GM12878 (cell line): ENCODE measurements around the gene FAM210A. TPM values are rescaled to one million over a fixed set of nuclear protein-coding genes. Genes with fewer than 3 reads are reported as not detected.

Experiments used
- ATAC-seq: fragments of 200-7000 bp; cut with Tn5 transposase; 3 replicates; pipeline ENCODE4 v1.9.1; 2020; ENCODE audit warnings: mild to moderate bottlenecking, moderate library complexity
- BruUV-seq: library from RNA; stranded (reverse); fragments of 400-500 nt; replicated peaks from 2 replicates; lab custom pipeline; 2021; lab: Mats Ljungman, UMichigan
- CTCF ChIA-PET: fragments of 300-600 bp; sonication (Branson Sonifier 250); formaldehyde crosslinking; extraction: SDS; loops from one replicate; lab custom pipeline; 2021; ENCODE audit warnings: inconsistent platforms; lab: Yijun Ruan, JAX
- POLR2A ChIA-PET: fragments of 350-600 bp; formaldehyde crosslinking; extraction: SDS; loops from one replicate; lab custom pipeline; 2021; ENCODE audit warnings: inconsistent platforms; lab: Charles Lee
- RAD21 ChIA-PET: fragments of 300-600 bp; sonication (Branson Sonifier 250); formaldehyde crosslinking; loops from one replicate; lab custom pipeline; 2023; ENCODE audit warnings: antibody characterized with exemption; ENCODE audit not compliant: unreplicated experiment; lab: Charles Lee
- SMC1A ChIA-PET: fragments of 300-600 bp; sonication (Branson Sonifier 250); formaldehyde crosslinking; loops from one replicate; lab custom pipeline; 2023; ENCODE audit not compliant: unreplicated experiment, uncharacterized antibody; lab: Charles Lee
- DNase-seq: peaks from one replicate; pipeline ENCODE4 v3.0.0-alpha.2; 2011; ENCODE audit warnings: low read depth, low spot score
- FAIRE-seq: peaks from 3 replicates; lab custom pipeline; 2011; peaks lifted over from hg19 to GRCh38; lab: Jason Lieb, UNC
- H2AFZ ChIP-seq: 2 replicates; pipeline ENCODE4 v1.6.0; 2011; ENCODE audit warnings: low read depth, low read length, control low read depth; ENCODE audit not compliant: control insufficient read depth
- H3K27ac ChIP-seq: 2 replicates; pipeline ENCODE4 v1.5.1; 2011; ENCODE audit warnings: control low read depth; ENCODE audit not compliant: control insufficient read depth, insufficient read depth
- H3K27me3 ChIP-seq, 2 experiments: replicated peaks in 1 of 2; 2 replicates each; pipeline versions ENCODE4 v1.6.0 to v1.6.1; 2011; ENCODE audit warnings: low read length in 1 of 2; ENCODE audit not compliant: control insufficient read depth in 2 of 2, insufficient read depth in 2 of 2
- H3K36me3 ChIP-seq, 2 experiments: 2 replicates each; pipeline ENCODE4 v1.5.1; 2011; ENCODE audit warnings: low read length in 1 of 2; ENCODE audit not compliant: control insufficient read depth in 2 of 2, insufficient read depth in 2 of 2
- H3K4me1 ChIP-seq: 2 replicates; pipeline ENCODE4 v1.6.1; 2011; ENCODE audit warnings: mild to moderate bottlenecking, low read length, moderate library complexity, mixed read lengths; ENCODE audit not compliant: control insufficient read depth, insufficient read depth
- H3K4me2 ChIP-seq: 2 replicates; pipeline ENCODE4 v1.6.0; 2011; ENCODE audit warnings: control low read depth; ENCODE audit not compliant: control insufficient read depth, insufficient read depth
- H3K4me3 ChIP-seq: fragments of 200-600 bp; sonication (generic); 2 replicates; pipeline ENCODE4 v1.5.1; 2016
- H3K79me2 ChIP-seq: 2 replicates; pipeline ENCODE4 v1.6.0; 2011; ENCODE audit warnings: low read length; ENCODE audit not compliant: control insufficient read depth, insufficient read depth
- H3K9ac ChIP-seq: 2 replicates; pipeline ENCODE4 v1.8.0; 2011; ENCODE audit warnings: low read length, control low read depth, mixed read lengths; ENCODE audit not compliant: control insufficient read depth, insufficient read depth
- H3K9me3 ChIP-seq: replicated peaks from 3 replicates; pipeline ENCODE4 v1.5.1; 2011; ENCODE audit warnings: mild to moderate bottlenecking, low read length; ENCODE audit not compliant: control insufficient read depth, insufficient read depth
- H4K20me1 ChIP-seq: 2 replicates; pipeline ENCODE4 v1.6.0; 2011; ENCODE audit not compliant: control insufficient read depth, insufficient read depth
- MTA3 ChIP-seq: IDR thresholded peaks from 2 replicates; pipeline ENCODE4 v1.6.1; 2012; ENCODE audit warnings: low read length, inconsistent platforms, borderline replicate concordance
- NR2F1 ChIP-seq: fragments of 450-650 bp; conservative IDR thresholded peaks from 2 replicates; pipeline ENCODE4 v1.6.1; 2017; ENCODE audit warnings: mild to moderate bottlenecking
- RBBP5 ChIP-seq: fragments of 200-600 bp; sonication (generic); conservative IDR thresholded peaks from 2 replicates; pipeline ENCODE4 v1.6.1; 2016
- SMAD1 ChIP-seq: fragments of 450-650 bp; IDR thresholded peaks from 2 replicates; pipeline ENCODE4 v1.6.1; 2018; ENCODE audit warnings: mild to moderate bottlenecking, low read depth; ENCODE audit not compliant: partially characterized antibody
- YBX1 ChIP-seq: fragments of 450-650 bp; IDR thresholded peaks from 2 replicates; pipeline ENCODE4 v1.6.1; 2016; ENCODE audit warnings: antibody characterized with exemption
- ZNF24 ChIP-seq: fragments of 450-650 bp; IDR thresholded peaks from 2 replicates; pipeline ENCODE4 v1.6.1; 2017; ENCODE audit warnings: antibody characterized with exemption, mild to moderate bottlenecking
- ZNF384 ChIP-seq: IDR thresholded peaks from 2 replicates; pipeline ENCODE4 v1.6.1; 2012; ENCODE audit warnings: low read depth, mild to moderate bottlenecking, low read length, improper control_type of control experiment, borderline replicate concordance
- WGBS: methylation state at CpG from one replicate; pipeline ENCODE4 v1.1.6; 2016; ENCODE audit warnings: low lambda C conversion rate; ENCODE audit not compliant: insufficient replicate concordance, insufficient coverage; ENCODE audit errors: missing lambda C conversion rate; 5-methylcytosine and 5-hydroxymethylcytosine counted together
- in situ Hi-C: fragments of 300-500 bp; cut with MboI; formaldehyde crosslinking; loops from 9 replicates; pipeline ENCODE4 v1.14.3; 2018; ENCODE audit warnings: mixed read lengths
- intact Hi-C: fragments of 100-400 bp; cut with micrococcal nuclease; formaldehyde crosslinking; loops from one replicate; pipeline ENCODE4 v1.14.2; 2022; ENCODE audit not compliant: unreplicated experiment
- polyA plus RNA-seq, 11 experiments: library from polyadenylated mRNA; depleted of rRNA in 4 of 11; unstranded in 6 of 11; stranded (reverse) in 5 of 11; fragments of >200 nt; fragmentation: Nextera tagmentation in 4 of 11; fragmentation: Illumina TruSeq in 1 of 11; extraction: Ambion mirVana in 4 of 11; extraction: Trizol in 1 of 11; gene quantifications; 1 replicate in 1 of 11; 2 replicates in 10 of 11; pipeline versions ENCODE4 v1.2.1 to v1.2.3, GENCODE V29; 2011 to 2016; ENCODE audit warnings: inconsistent platforms in 2 of 11, missing spikeins in 2 of 11, low read depth in 1 of 11
- total RNA-seq, 4 experiments: library from RNA; depleted of rRNA in 3 of 4; stranded (reverse); fragments of >200 nt in 3 of 4; fragmentation: Illumina TruSeq in 1 of 4; extraction: Trizol in 1 of 4; gene quantifications; 2 replicates each; pipeline versions ENCODE4 v1.2.1 to v1.2.3, GENCODE V29; 2013 to 2021
- TF ChIP-seq, protein P1 (sequence below): IDR thresholded peaks from 2 replicates; pipeline ENCODE4 v1.6.1; 2012; ENCODE audit warnings: mild to moderate bottlenecking, low read depth, low read length
- TF ChIP-seq, protein P2 (sequence below): IDR thresholded peaks from 2 replicates; pipeline ENCODE4 v1.6.1; 2012; ENCODE audit warnings: low read length, inconsistent platforms
- TF ChIP-seq, protein P3 (sequence below): fragments of 450-650 bp; formaldehyde crosslinking; IDR thresholded peaks from 2 replicates; pipeline ENCODE4 v1.4.0; 2020; ENCODE audit warnings: mild to moderate bottlenecking, moderate library complexity
- TF ChIP-seq, protein P4 (sequence below): fragments of 450-650 bp; IDR thresholded peaks from 2 replicates; pipeline ENCODE4 v1.6.1; 2017; ENCODE audit warnings: mild to moderate bottlenecking, moderate library complexity

Gene FAM210A
- total and polyA plus RNA-seq, 10 of the 15 experiments (the other 5 are each of a cell fraction or from before 2014, with no cell fraction given) = 10.3 to 56.3 (median 17.7) TPM

DNA sequence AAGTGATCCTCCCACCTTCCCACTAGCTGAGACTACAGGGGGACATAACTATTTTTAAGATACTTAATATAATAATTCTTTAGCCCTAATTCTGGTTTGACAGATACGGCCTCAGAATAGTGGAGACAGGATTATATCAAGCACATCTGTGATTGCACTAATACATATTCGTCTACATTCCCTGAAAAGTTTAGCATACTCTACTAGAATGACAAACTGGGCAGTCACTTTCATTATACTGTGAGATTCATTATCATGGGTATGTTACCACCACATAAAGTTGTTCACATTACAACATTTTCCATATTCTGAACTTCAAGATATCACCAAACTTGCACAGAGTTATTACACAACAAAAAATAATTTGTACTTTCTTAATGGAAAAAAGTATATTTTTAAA lies 11.0 kb downstream of the FAM210A start:
- Histone ChIP-seq H4K20me1 (no peaks in the 10 kb centered on the region), H3K9ac (no peak overlapping the region), H3K4me2 (no peak overlapping the region), H3K9me3 (peaks cover 9% of the 10 kb centered on the region; the same call in 2 of the 3 replicates), H3K79me2 (peaks cover 72% of the 10 kb centered on the region), H2AFZ (no peak overlapping the region), H3K4me1 (no peaks in the 10 kb centered on the region), H3K27ac (no peak overlapping the region), H3K36me3 (no peaks in the 10 kb centered on the region; a peak in 1 of 4 replicates), H3K27me3 (no peaks in the 10 kb centered on the region), H3K4me3 (no peak overlapping the region)
- SMC1A ChIA-PET = interaction anchor here (0.7 to 1.1 kb wide), 2 partner anchors 15 to 157 kb away, joined by 3 to 4 read pairs; no protein-coding TSS in a partner anchor
- no peak for ATAC-seq
- FAIRE-seq = no peak
- POLR2A ChIA-PET = interaction anchor here (1.1 kb wide), 1 partner anchor 9 kb away, joined by 3 read pairs; no protein-coding TSS in a partner anchor
- CTCF ChIA-PET = interaction anchor here (1.5 kb wide), 1 partner anchor 9 kb away, joined by 4 read pairs; no protein-coding TSS in a partner anchor
- no peak for DNase-seq
- intact Hi-C loops = no loop called here
- WGBS = 98% methylated on average over 2 of the region's 2 CpGs
- BruUV-seq = no TSS peak
- in situ Hi-C loops = no loop called here
- RAD21 ChIA-PET = no interaction called here
- TF ChIP-seq ZNF24 (no peak), YBX1 (no peak), SMAD1 (no peak), ZNF384 (no peak), NR2F1 (no peak), RBBP5 (no peak), MTA3 (no peak)
- TF ChIP-seq, protein P1, sequence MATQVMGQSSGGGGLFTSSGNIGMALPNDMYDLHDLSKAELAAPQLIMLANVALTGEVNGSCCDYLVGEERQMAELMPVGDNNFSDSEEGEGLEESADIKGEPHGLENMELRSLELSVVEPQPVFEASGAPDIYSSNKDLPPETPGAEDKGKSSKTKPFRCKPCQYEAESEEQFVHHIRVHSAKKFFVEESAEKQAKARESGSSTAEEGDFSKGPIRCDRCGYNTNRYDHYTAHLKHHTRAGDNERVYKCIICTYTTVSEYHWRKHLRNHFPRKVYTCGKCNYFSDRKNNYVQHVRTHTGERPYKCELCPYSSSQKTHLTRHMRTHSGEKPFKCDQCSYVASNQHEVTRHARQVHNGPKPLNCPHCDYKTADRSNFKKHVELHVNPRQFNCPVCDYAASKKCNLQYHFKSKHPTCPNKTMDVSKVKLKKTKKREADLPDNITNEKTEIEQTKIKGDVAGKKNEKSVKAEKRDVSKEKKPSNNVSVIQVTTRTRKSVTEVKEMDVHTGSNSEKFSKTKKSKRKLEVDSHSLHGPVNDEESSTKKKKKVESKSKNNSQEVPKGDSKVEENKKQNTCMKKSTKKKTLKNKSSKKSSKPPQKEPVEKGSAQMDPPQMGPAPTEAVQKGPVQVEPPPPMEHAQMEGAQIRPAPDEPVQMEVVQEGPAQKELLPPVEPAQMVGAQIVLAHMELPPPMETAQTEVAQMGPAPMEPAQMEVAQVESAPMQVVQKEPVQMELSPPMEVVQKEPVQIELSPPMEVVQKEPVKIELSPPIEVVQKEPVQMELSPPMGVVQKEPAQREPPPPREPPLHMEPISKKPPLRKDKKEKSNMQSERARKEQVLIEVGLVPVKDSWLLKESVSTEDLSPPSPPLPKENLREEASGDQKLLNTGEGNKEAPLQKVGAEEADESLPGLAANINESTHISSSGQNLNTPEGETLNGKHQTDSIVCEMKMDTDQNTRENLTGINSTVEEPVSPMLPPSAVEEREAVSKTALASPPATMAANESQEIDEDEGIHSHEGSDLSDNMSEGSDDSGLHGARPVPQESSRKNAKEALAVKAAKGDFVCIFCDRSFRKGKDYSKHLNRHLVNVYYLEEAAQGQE = no peak
- TF ChIP-seq, protein P2, sequence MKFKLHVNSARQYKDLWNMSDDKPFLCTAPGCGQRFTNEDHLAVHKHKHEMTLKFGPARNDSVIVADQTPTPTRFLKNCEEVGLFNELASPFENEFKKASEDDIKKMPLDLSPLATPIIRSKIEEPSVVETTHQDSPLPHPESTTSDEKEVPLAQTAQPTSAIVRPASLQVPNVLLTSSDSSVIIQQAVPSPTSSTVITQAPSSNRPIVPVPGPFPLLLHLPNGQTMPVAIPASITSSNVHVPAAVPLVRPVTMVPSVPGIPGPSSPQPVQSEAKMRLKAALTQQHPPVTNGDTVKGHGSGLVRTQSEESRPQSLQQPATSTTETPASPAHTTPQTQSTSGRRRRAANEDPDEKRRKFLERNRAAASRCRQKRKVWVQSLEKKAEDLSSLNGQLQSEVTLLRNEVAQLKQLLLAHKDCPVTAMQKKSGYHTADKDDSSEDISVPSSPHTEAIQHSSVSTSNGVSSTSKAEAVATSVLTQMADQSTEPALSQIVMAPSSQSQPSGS = no peak
- TF ChIP-seq, protein P3, sequence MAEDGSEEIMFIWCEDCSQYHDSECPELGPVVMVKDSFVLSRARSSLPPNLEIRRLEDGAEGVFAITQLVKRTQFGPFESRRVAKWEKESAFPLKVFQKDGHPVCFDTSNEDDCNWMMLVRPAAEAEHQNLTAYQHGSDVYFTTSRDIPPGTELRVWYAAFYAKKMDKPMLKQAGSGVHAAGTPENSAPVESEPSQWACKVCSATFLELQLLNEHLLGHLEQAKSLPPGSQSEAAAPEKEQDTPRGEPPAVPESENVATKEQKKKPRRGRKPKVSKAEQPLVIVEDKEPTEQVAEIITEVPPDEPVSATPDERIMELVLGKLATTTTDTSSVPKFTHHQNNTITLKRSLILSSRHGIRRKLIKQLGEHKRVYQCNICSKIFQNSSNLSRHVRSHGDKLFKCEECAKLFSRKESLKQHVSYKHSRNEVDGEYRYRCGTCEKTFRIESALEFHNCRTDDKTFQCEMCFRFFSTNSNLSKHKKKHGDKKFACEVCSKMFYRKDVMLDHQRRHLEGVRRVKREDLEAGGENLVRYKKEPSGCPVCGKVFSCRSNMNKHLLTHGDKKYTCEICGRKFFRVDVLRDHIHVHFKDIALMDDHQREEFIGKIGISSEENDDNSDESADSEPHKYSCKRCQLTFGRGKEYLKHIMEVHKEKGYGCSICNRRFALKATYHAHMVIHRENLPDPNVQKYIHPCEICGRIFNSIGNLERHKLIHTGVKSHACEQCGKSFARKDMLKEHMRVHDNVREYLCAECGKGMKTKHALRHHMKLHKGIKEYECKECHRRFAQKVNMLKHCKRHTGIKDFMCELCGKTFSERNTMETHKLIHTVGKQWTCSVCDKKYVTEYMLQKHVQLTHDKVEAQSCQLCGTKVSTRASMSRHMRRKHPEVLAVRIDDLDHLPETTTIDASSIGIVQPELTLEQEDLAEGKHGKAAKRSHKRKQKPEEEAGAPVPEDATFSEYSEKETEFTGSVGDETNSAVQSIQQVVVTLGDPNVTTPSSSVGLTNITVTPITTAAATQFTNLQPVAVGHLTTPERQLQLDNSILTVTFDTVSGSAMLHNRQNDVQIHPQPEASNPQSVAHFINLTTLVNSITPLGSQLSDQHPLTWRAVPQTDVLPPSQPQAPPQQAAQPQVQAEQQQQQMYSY = no peak
- TF ChIP-seq, protein P4, sequence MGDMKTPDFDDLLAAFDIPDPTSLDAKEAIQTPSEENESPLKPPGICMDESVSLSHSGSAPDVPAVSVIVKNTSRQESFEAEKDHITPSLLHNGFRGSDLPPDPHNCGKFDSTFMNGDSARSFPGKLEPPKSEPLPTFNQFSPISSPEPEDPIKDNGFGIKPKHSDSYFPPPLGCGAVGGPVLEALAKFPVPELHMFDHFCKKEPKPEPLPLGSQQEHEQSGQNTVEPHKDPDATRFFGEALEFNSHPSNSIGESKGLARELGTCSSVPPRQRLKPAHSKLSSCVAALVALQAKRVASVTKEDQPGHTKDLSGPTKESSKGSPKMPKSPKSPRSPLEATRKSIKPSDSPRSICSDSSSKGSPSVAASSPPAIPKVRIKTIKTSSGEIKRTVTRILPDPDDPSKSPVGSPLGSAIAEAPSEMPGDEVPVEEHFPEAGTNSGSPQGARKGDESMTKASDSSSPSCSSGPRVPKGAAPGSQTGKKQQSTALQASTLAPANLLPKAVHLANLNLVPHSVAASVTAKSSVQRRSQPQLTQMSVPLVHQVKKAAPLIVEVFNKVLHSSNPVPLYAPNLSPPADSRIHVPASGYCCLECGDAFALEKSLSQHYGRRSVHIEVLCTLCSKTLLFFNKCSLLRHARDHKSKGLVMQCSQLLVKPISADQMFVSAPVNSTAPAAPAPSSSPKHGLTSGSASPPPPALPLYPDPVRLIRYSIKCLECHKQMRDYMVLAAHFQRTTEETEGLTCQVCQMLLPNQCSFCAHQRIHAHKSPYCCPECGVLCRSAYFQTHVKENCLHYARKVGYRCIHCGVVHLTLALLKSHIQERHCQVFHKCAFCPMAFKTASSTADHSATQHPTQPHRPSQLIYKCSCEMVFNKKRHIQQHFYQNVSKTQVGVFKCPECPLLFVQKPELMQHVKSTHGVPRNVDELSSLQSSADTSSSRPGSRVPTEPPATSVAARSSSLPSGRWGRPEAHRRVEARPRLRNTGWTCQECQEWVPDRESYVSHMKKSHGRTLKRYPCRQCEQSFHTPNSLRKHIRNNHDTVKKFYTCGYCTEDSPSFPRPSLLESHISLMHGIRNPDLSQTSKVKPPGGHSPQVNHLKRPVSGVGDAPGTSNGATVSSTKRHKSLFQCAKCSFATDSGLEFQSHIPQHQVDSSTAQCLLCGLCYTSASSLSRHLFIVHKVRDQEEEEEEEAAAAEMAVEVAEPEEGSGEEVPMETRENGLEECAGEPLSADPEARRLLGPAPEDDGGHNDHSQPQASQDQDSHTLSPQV = no peak
